Measurements from ENCODE around the gene OR5L1.

GRCh38 chr11:55838452-55838851 lies 27.3 kb downstream of the OR5L1 start, which contains the start of gene OR5D16:
- TF ChIP-seq CTCF (IDR thresholded peaks at IDR 0.05; ENCODE audit: insufficient read depth, low read length), result no peak
- no peak for TF ChIP-seq POLR2AphosphoS5 (IDR thresholded peaks at IDR 0.05; ENCODE audit: low read depth)
- no peak for TF ChIP-seq REST (IDR thresholded peaks at IDR 0.05; ENCODE audit: insufficient replicate concordance, low read depth)

All from HL-60 (cell line).